ENCODE results near the gene MYO18A. TPM values are rescaled to one million over a fixed set of nuclear protein-coding genes. Genes with fewer than 3 reads are reported as not detected.

MYO18A gene
- total and polyA plus RNA-seq, 10 of the 15 experiments (the other 5 are each of a cell fraction or from before 2014, with no cell fraction given), result 2.9 to 66.0 (median 24.5) TPM

- TF ChIP-seq, protein P1, sequence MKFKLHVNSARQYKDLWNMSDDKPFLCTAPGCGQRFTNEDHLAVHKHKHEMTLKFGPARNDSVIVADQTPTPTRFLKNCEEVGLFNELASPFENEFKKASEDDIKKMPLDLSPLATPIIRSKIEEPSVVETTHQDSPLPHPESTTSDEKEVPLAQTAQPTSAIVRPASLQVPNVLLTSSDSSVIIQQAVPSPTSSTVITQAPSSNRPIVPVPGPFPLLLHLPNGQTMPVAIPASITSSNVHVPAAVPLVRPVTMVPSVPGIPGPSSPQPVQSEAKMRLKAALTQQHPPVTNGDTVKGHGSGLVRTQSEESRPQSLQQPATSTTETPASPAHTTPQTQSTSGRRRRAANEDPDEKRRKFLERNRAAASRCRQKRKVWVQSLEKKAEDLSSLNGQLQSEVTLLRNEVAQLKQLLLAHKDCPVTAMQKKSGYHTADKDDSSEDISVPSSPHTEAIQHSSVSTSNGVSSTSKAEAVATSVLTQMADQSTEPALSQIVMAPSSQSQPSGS (IDR thresholded peaks at IDR 0.05; ENCODE audit: low read length), result no peak
- TF ChIP-seq HCFC1 (IDR thresholded peaks at IDR 0.05; ENCODE audit: low read length) (0 out of 2 replicates have a peak, but pooled peaks have one; percentile 17), BHLHE40 (IDR thresholded peaks at IDR 0.05; ENCODE audit: borderline replicate concordance in 1 of 2, low read depth in 2 of 2, low read length in 1 of 2) (peak; percentile 46 to 73; a peak in 3 of 4 replicates), IRF3 (IDR thresholded peaks at IDR 0.05) (no peak), ATF7 (IDR thresholded peaks at IDR 0.05; ENCODE audit: low read depth) (no peak), ZBED1 (IDR thresholded peaks at IDR 0.05; ENCODE audit: borderline replicate concordance) (no peak), WRNIP1 (IDR thresholded peaks at IDR 0.05; ENCODE audit: borderline replicate concordance, low read depth, low read length) (no peak), ZNF687 (IDR thresholded peaks at IDR 0.05) (peak; percentile 73; the same call in 1 of the 2 replicates), FOXM1 (IDR thresholded peaks at IDR 0.05; ENCODE audit: low read depth, low read length) (no peak), SMC3 (IDR thresholded peaks at IDR 0.05; ENCODE audit: borderline replicate concordance, low read length) (peak; percentile 70), CHD2 (IDR thresholded peaks at IDR 0.05; ENCODE audit: borderline replicate concordance, low read depth, low read length) (no peak), RUNX3 (IDR thresholded peaks at IDR 0.05; ENCODE audit: low read length) (no peak)
- TF ChIP-seq, protein P2, sequence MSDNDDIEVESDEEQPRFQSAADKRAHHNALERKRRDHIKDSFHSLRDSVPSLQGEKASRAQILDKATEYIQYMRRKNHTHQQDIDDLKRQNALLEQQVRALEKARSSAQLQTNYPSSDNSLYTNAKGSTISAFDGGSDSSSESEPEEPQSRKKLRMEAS (IDR thresholded peaks at IDR 0.05; ENCODE audit: low read depth, low read length), result no peak
- TF ChIP-seq, protein P3, sequence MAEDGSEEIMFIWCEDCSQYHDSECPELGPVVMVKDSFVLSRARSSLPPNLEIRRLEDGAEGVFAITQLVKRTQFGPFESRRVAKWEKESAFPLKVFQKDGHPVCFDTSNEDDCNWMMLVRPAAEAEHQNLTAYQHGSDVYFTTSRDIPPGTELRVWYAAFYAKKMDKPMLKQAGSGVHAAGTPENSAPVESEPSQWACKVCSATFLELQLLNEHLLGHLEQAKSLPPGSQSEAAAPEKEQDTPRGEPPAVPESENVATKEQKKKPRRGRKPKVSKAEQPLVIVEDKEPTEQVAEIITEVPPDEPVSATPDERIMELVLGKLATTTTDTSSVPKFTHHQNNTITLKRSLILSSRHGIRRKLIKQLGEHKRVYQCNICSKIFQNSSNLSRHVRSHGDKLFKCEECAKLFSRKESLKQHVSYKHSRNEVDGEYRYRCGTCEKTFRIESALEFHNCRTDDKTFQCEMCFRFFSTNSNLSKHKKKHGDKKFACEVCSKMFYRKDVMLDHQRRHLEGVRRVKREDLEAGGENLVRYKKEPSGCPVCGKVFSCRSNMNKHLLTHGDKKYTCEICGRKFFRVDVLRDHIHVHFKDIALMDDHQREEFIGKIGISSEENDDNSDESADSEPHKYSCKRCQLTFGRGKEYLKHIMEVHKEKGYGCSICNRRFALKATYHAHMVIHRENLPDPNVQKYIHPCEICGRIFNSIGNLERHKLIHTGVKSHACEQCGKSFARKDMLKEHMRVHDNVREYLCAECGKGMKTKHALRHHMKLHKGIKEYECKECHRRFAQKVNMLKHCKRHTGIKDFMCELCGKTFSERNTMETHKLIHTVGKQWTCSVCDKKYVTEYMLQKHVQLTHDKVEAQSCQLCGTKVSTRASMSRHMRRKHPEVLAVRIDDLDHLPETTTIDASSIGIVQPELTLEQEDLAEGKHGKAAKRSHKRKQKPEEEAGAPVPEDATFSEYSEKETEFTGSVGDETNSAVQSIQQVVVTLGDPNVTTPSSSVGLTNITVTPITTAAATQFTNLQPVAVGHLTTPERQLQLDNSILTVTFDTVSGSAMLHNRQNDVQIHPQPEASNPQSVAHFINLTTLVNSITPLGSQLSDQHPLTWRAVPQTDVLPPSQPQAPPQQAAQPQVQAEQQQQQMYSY (CRISPR knock-in tag; IDR thresholded peaks at IDR 0.05), result no peak
- TF ChIP-seq, protein P4, sequence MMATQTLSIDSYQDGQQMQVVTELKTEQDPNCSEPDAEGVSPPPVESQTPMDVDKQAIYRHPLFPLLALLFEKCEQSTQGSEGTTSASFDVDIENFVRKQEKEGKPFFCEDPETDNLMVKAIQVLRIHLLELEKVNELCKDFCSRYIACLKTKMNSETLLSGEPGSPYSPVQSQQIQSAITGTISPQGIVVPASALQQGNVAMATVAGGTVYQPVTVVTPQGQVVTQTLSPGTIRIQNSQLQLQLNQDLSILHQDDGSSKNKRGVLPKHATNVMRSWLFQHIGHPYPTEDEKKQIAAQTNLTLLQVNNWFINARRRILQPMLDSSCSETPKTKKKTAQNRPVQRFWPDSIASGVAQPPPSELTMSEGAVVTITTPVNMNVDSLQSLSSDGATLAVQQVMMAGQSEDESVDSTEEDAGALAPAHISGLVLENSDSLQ (IDR thresholded peaks at IDR 0.05), result no peak
These were observed 31.3 kb downstream of the MYO18A start (continued) for GRCh38 chr17:29148790-29149430.

Data from GM12878 (cell line).